Mesendoderm (in vitro differentiated cells): ENCODE results near the gene BPI.
"Not testable (repeated sequence)": the region's sequence is repeated elsewhere in the genome, so short reads cannot be mapped to it uniquely, and the experiment has no call there.

Experiments used
- DNase-seq: peaks from one replicate; pipeline ENCODE4 v3.0.0; 2013
- H2AK5ac ChIP-seq: 2 replicates; pipeline ENCODE4 v1.6.1; 2013; ENCODE audit warnings: low read length, inconsistent platforms
- H2BK120ac ChIP-seq: 2 replicates; pipeline ENCODE4 v1.6.1; 2013; ENCODE audit warnings: low read depth, mild to moderate bottlenecking, low read length, moderate library complexity, mixed read lengths
- H2BK15ac ChIP-seq: replicated peaks from 2 replicates; pipeline ENCODE4 v1.6.1; 2013; ENCODE audit warnings: low read depth, mild to moderate bottlenecking, moderate library complexity
- H2BK5ac ChIP-seq: 2 replicates; pipeline ENCODE4 v1.6.1; 2013; ENCODE audit warnings: low read length, inconsistent platforms
- H3K18ac ChIP-seq: 2 replicates; pipeline ENCODE4 v1.6.1; 2013; ENCODE audit warnings: mild to moderate bottlenecking, low read length, mixed read lengths
- H3K23ac ChIP-seq: one replicate; pipeline ENCODE4 v1.6.1; 2013; ENCODE audit warnings: low read length
- H3K27ac ChIP-seq: 2 replicates; pipeline ENCODE4 v1.5.1; 2013; ENCODE audit warnings: low read depth, mild to moderate bottlenecking, inconsistent platforms, low read length, moderate library complexity
- H3K27me3 ChIP-seq: 2 replicates; pipeline ENCODE4 v1.6.1; 2013; ENCODE audit warnings: low read length, control low read depth, mild to moderate bottlenecking, inconsistent platforms; ENCODE audit not compliant: insufficient read depth, poor library complexity
- H3K36me3 ChIP-seq: 2 replicates; pipeline ENCODE4 v1.6.1; 2013; ENCODE audit warnings: low read length, inconsistent platforms; ENCODE audit not compliant: control insufficient read depth, insufficient read depth
- H3K4ac ChIP-seq: one replicate; pipeline ENCODE4 v1.6.1; 2013; ENCODE audit warnings: low read depth, mild to moderate bottlenecking, low read length, moderate library complexity
- H3K4me1 ChIP-seq: 2 replicates; pipeline ENCODE4 v1.6.1; 2013; ENCODE audit warnings: low read depth, low read length, inconsistent platforms; ENCODE audit not compliant: control insufficient read depth
- H3K4me2 ChIP-seq: 2 replicates; pipeline ENCODE4 v1.6.1; 2013; ENCODE audit warnings: low read length
- H3K4me3 ChIP-seq: 2 replicates; pipeline ENCODE4 v1.5.1; 2013; ENCODE audit warnings: mild to moderate bottlenecking, low read length
- H3K56ac ChIP-seq: one replicate; pipeline ENCODE4 v1.6.1; 2013; ENCODE audit warnings: low read length
- H3K79me1 ChIP-seq: 2 replicates; pipeline ENCODE4 v1.6.1; 2013; ENCODE audit warnings: low read length, inconsistent platforms
- H3K79me2 ChIP-seq: 2 replicates; pipeline ENCODE4 v1.6.1; 2013; ENCODE audit warnings: mild to moderate bottlenecking, low read length; ENCODE audit not compliant: control insufficient read depth, insufficient read depth
- H3K9ac ChIP-seq: 2 replicates; pipeline ENCODE4 v1.6.1; 2013; ENCODE audit warnings: low read length, inconsistent platforms
- H4K5ac ChIP-seq: one replicate; pipeline ENCODE4 v1.6.1; 2013; ENCODE audit warnings: low read length
- H4K8ac ChIP-seq: one replicate; pipeline ENCODE4 v1.6.1; 2013; ENCODE audit warnings: low read depth, mild to moderate bottlenecking, control low read depth, low read length, moderate library complexity
- WGBS: extraction: QIAGEN DNeasy Blood & Tissue Kit; methylation state at CpG from one replicate; pipeline ENCODE4 v1.1.7; 2013; ENCODE audit warnings: low lambda C conversion rate, missing lambda C conversion rate; ENCODE audit not compliant: insufficient coverage; ENCODE audit errors: extremely low coverage; 5-methylcytosine and 5-hydroxymethylcytosine counted together

The BPI gene

DNA sequence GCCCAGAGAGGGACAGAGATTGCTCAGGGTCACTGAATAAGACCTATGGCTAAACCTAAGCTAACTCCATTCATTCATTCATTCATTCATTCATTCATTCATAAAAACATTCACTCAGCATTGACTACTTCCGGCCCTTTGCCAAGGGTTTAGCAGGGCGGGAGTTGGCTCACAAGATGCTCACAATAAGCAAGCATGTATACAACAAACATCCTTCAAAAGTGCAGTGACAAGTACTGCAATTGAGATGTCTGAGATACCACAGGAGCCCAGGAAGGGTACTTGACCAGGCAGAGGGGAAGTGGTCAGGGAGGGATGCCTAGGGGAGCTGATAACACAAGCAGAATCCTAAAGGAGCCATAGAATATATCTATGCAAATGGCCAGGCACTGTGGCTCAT is 25.2 kb upstream of the BPI start:
- no peak for DNase-seq
- no peak overlapping the region for H3K56ac ChIP-seq
- WGBS: no CpG with 5 or more reads among the region's 2 CpGs
- no peak overlapping the region for H3K4ac ChIP-seq
- no peak overlapping the region for H3K4me2 ChIP-seq
- H3K4me1 ChIP-seq: no peaks in the 10 kb centered on the region
- H4K8ac ChIP-seq: no peak overlapping the region
- no peaks in the 10 kb centered on the region for H3K79me1 ChIP-seq
- H4K5ac ChIP-seq: no peak overlapping the region
- H3K27me3 ChIP-seq: no peaks in the 10 kb centered on the region
- H3K36me3 ChIP-seq: no peaks in the 10 kb centered on the region
- no peak overlapping the region for H3K18ac ChIP-seq
- no peak overlapping the region for H2BK5ac ChIP-seq
- no peaks in the 10 kb centered on the region for H3K79me2 ChIP-seq
- H3K27ac ChIP-seq: no peak overlapping the region
- H3K23ac ChIP-seq: no peak overlapping the region
- H2BK120ac ChIP-seq: no peak overlapping the region
- no peak overlapping the region for H2BK15ac ChIP-seq
- no peak overlapping the region for H2AK5ac ChIP-seq
- H3K9ac ChIP-seq: no peak overlapping the region
- no peak overlapping the region for H3K4me3 ChIP-seq

DNA sequence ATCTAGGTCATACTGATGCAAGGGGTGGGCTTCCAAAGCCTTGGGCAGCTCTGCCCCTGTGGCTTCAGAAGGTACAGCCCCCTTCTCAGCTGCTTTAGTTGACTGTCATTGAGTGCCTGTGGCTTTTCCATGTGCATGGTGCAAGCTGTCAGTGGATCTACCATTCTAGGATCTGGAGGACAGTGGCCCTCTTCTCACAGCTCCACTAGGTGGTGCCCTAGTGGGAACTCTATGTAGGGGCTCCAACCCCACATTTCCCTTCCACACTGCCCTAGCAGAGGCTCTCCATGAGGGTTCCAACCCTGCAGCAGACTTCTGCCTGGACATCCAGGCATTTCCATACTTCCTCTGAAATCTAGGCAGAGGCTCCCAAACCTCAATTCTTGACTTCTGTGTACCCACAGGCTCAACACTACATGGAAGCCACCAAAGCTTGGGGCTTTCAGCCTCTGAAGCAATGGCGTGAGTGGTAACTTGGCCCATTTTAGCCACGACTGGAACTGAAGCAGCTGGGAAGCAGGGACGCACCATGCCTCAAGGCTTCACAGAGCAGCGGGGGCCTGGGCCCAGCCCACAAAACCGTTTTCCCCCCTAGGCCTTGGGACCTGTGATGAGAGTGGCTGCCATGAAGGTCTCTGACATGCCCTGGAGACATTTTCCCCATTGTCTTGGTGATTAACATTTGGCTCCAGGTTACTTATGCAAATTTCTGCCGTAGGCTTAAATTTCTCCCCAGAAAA is 22.6 kb upstream of the BPI start:
- H3K27me3 ChIP-seq, H3K4me2 ChIP-seq, H3K79me1 ChIP-seq, H3K4me3 ChIP-seq, H3K4ac ChIP-seq, H3K4me1 ChIP-seq, H4K8ac ChIP-seq, H3K9ac ChIP-seq, H2BK5ac ChIP-seq, H2BK120ac ChIP-seq, H3K36me3 ChIP-seq, H3K23ac ChIP-seq, H4K5ac ChIP-seq, H3K27ac ChIP-seq, H3K56ac ChIP-seq, H2BK15ac ChIP-seq, H3K79me2 ChIP-seq, DNase-seq, H3K18ac ChIP-seq, H2AK5ac ChIP-seq: not testable (repeated sequence)
- WGBS: no CpG with 5 or more reads among the region's 6 CpGs

DNA sequence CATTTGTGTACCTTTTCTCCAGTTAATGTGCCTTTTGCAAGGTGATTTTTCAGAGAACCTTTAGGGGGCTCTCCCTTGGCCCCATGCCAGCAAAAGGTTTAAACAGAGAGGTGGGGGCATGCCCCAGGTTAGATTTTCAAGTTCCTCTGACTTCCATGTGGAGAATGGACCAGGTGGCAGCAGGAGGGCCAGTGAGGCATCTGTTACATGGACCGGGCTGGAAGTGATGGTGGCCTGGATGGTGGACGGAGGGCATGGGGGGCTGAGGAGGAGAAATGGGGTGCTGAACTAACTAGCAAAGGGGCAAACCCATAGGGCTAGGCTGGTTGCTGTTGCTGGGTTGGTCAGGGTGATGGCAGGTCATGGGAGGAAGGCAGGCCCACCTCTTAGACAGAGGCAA is 20.7 kb upstream of the BPI start:
- H2BK120ac ChIP-seq: no peak overlapping the region
- no peak for DNase-seq
- no peak overlapping the region for H3K4me3 ChIP-seq
- no peak overlapping the region for H3K9ac ChIP-seq
- H2AK5ac ChIP-seq: no peak overlapping the region
- H3K79me1 ChIP-seq: no peaks in the 10 kb centered on the region
- H3K4me2 ChIP-seq: no peak overlapping the region
- no peak overlapping the region for H4K5ac ChIP-seq
- no peaks in the 10 kb centered on the region for H3K79me2 ChIP-seq
- no peak overlapping the region for H2BK15ac ChIP-seq
- no peak overlapping the region for H3K27ac ChIP-seq
- no peaks in the 10 kb centered on the region for H3K27me3 ChIP-seq
- no peak overlapping the region for H3K18ac ChIP-seq
- H3K4me1 ChIP-seq: no peaks in the 10 kb centered on the region
- no peak overlapping the region for H3K4ac ChIP-seq
- H3K36me3 ChIP-seq: no peaks in the 10 kb centered on the region
- no CpG with 5 or more reads among the region's 2 CpGs for WGBS
- no peak overlapping the region for H4K8ac ChIP-seq
- no peak overlapping the region for H3K56ac ChIP-seq
- no peak overlapping the region for H3K23ac ChIP-seq
- no peak overlapping the region for H2BK5ac ChIP-seq

DNA sequence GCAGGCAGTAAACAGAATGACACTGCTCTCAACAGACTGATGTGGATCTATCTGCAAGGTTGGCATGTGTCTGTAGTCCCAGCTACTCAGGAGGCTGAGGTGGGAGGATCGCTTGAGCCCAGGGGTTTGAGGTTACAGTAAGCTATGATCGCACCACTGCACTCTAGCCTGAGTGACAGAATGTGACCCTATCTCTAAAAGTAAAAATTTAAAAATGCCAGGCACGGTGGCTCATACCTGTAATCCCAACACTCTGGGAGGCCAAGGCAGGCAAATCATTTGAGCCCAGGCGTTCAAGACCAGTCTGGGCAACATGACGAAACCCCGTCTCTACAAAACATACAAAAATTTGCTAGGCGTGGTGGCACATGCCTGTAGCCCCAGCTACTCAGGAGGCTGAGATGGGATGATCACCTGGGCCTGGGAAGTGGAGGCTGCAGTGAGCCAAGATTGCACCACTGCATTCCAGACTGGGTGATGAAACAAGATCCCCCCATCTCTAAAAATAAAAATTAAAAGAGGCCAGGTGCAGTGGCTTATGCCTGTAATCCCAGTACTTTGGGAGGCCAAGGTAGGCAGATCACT is 19.8 kb upstream of the BPI start:
- H2AK5ac ChIP-seq, H3K27ac ChIP-seq, H3K27me3 ChIP-seq, H3K9ac ChIP-seq, DNase-seq, H4K8ac ChIP-seq, H3K4me1 ChIP-seq, H3K36me3 ChIP-seq, H4K5ac ChIP-seq, H3K18ac ChIP-seq, H3K79me2 ChIP-seq, H3K4me2 ChIP-seq, H3K79me1 ChIP-seq, H3K4ac ChIP-seq, H2BK5ac ChIP-seq, H2BK15ac ChIP-seq, H2BK120ac ChIP-seq, H3K23ac ChIP-seq, H3K56ac ChIP-seq, H3K4me3 ChIP-seq: not testable (repeated sequence)
- no CpG with 5 or more reads among the region's 7 CpGs for WGBS

DNA sequence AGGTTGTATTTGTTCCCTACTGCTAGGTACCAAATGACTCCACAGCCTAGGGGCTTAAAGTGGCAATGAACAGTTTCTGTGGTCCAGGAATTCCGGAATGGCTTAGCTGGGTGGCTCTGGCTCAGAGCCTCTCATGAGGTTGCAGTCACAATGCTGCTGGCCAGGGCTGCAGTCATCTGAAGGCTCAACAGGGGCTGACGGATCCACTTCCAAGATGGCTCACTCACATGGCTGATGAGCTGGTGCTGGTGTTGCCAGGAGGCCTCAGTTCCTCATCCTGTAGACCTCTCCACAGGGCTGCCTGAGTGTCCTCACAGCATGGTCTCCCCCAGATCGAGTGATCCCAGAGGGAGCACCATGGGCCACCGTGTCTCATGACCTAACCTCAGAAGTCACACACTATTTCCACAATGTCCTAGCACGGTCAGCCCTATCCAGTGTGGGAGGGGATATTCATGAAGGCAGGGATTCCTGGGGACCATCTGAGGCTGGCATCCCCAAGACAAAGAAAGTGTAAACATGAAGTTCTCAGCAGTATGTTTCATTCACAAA is 19.0 kb upstream of the BPI start:
- Histone ChIP-seq H3K27me3 (no peaks in the 10 kb centered on the region), H3K4me1 (no peaks in the 10 kb centered on the region), H2BK5ac (no peak overlapping the region), H3K4ac (no peak overlapping the region), H2AK5ac (no peak overlapping the region), H3K79me1 (no peaks in the 10 kb centered on the region), H3K9ac (no peak overlapping the region), H2BK120ac (no peak overlapping the region), H4K5ac (no peak overlapping the region), H2BK15ac (no peak overlapping the region), H3K56ac (no peak overlapping the region), H3K4me2 (no peak overlapping the region), H3K27ac (no peak overlapping the region), H3K18ac (no peak overlapping the region), H4K8ac (no peak overlapping the region), H3K23ac (no peak overlapping the region), H3K36me3 (no peaks in the 10 kb centered on the region), H3K4me3 (no peak overlapping the region), H3K79me2 (no peaks in the 10 kb centered on the region)
- no CpG with 5 or more reads among the region's 5 CpGs for WGBS
- DNase-seq: no peak
